HT1080 (cell line): Measurements from ENCODE around the gene SFT2D1. TPM values are rescaled to one million over a fixed set of nuclear protein-coding genes. Genes with fewer than 3 reads are reported as not detected.
"Not testable (repeated sequence)": the region's sequence is repeated elsewhere in the genome, so short reads cannot be mapped to it uniquely, and the experiment has no call there.

Experiments
- DNase-seq: peaks from one replicate; pipeline ENCODE4 v3.0.0-alpha.2; 2015; ENCODE audit warnings: low read depth
- polyA plus RNA-seq, 2 experiments: library from polyadenylated mRNA; depleted of rRNA; stranded (reverse); fragments of >200 nt; gene quantifications; 2 replicates each; pipeline ENCODE4 v1.2.3, GENCODE V29; 2015
- total RNA-seq: library from RNA; depleted of rRNA; stranded (reverse); fragments of >200 nt; shearing (Covaris generic); gene quantifications from 2 replicates; pipeline ENCODE4 v1.2.3, GENCODE V29; 2014; rRNA removed

The SFT2D1 gene
- 49.7 and 67.1 TPM in 2 replicates for total RNA-seq
- 123 and 124 TPM in 2 replicates for polyA plus RNA-seq (2015; cell fraction: cytosol; rRNA removed)
- polyA plus RNA-seq (2015; cell fraction: nucleus; rRNA removed) = 76.2 and 89.8 TPM in 2 replicates

GRCh38 chr6:166342349-166343149, at the start of gene SFT2D1:
TSS of gene SFT2D1 (minus strand) at chr6:166342545. CDS start at chr6:166342481, 64 bp downstream.
- DNase-seq = peak; percentile 83

GRCh38 chr6:166389119-166389518, 46.8 kb upstream of the SFT2D1 start:
- DNase-seq = no peak

GRCh38 chr6:166388290-166389004, 46.1 kb upstream of the SFT2D1 start:
- no peak for DNase-seq

GRCh38 chr6:166387642-166388289, 45.4 kb upstream of the SFT2D1 start:
- no peak for DNase-seq

GRCh38 chr6:166387098-166387497, 44.8 kb upstream of the SFT2D1 start:
- not testable (repeated sequence) for DNase-seq

GRCh38 chr6:166386111-166386510, 43.8 kb upstream of the SFT2D1 start:
- no peak for DNase-seq

GRCh38 chr6:166383802-166384363, 41.5 kb upstream of the SFT2D1 start:
- DNase-seq = not testable (repeated sequence)

GRCh38 chr6:166382933-166383801, 40.8 kb upstream of the SFT2D1 start, which contains the start of gene MPC1:
TSS of gene MPC1 (minus strand) at chr6:166382940. CDS start at chr6:166382876, 64 bp downstream.
- DNase-seq = peak; percentile 95

- no peak for DNase-seq
Measured at GRCh38 chr6:166382500-166382932, 40.2 kb upstream of the SFT2D1 start.

- DNase-seq = peak; percentile 52
Measured at GRCh38 chr6:166381733-166382499, 39.6 kb upstream of the SFT2D1 start.

- DNase-seq = no peak
Measured at GRCh38 chr6:166381381-166381732, 39.0 kb upstream of the SFT2D1 start.

- no peak for DNase-seq
Measured at GRCh38 chr6:166379800-166380199, 37.5 kb upstream of the SFT2D1 start.

GRCh38 chr6:166379103-166379586, 36.8 kb upstream of the SFT2D1 start:
- DNase-seq = no peak

GRCh38 chr6:166377721-166378120, 35.4 kb upstream of the SFT2D1 start:
- no peak for DNase-seq

GRCh38 chr6:166375013-166375412, 32.7 kb upstream of the SFT2D1 start:
- no peak for DNase-seq

GRCh38 chr6:166370489-166370888, 28.1 kb upstream of the SFT2D1 start:
- no peak for DNase-seq

GRCh38 chr6:166369782-166370181, 27.4 kb upstream of the SFT2D1 start:
- DNase-seq = no peak

- no peak for DNase-seq
Measured at GRCh38 chr6:166366921-166367320, 24.6 kb upstream of the SFT2D1 start.

GRCh38 chr6:166365806-166366205, 23.5 kb upstream of the SFT2D1 start:
- DNase-seq = no peak
